Mammary epithelial cell (primary cell): ENCODE data around the gene NAA16.

ENCODE experiments used
- CTCF ChIP-seq, 2 donors: IDR thresholded peaks in 1 of 2; conservative IDR thresholded peaks in 1 of 2; 2 replicates each; pipeline ENCODE4 v1.5.1; 2011 to 2012; ENCODE audit warnings: inconsistent platforms in 2 of 2, low read length in 2 of 2, mild to moderate bottlenecking in 2 of 2, control low read depth in 1 of 2, low read depth in 1 of 2; ENCODE audit not compliant: insufficient read depth in 1 of 2; ENCODE audit errors: extremely low read depth in 1 of 2
- EZH2 ChIP-seq: IDR thresholded peaks from 2 replicates; pipeline ENCODE4 v1.6.1; 2012; ENCODE audit warnings: low read length, inconsistent platforms, borderline replicate concordance

DNA sequence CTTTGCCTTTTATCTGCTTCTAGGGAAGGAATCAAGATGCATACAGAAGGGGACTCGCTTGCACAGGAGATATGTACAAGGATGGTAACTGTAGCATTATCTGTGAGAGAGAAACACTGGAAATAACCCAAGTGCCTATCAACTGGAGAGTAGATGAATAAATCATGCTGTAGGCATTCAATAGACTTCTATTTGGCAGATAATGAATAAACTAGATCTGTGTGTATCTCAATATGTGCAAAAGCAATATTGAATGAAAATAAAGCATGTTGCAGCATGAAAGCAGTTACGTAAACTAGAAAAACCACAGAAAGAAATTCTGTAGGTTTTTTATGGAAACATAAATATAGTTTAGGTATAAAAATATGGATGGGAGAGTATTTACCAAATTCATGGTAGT, 107.7 kb downstream of the NAA16 start:
- no peak for TF ChIP-seq CTCF (conservative IDR thresholded peaks at IDR 0.05 in 1 of 2, IDR thresholded peaks at IDR 0.05 in 1 of 2; ENCODE audit: extremely low read depth in 1 of 2, insufficient read depth in 1 of 2, low read depth in 1 of 2, low read length in 2 of 2)
- TF ChIP-seq EZH2: no peak
